H1 (cell line): ENCODE data around the gene CTNNBL1. TPM values are rescaled to one million over a fixed set of nuclear protein-coding genes. Genes with fewer than 3 reads are reported as not detected.

Experiments used
- CTCF ChIA-PET: fragments of 300-600 bp; sonication (Branson Sonifier 250); formaldehyde crosslinking; loops from one replicate; lab custom pipeline; 2021; ENCODE audit not compliant: partially characterized antibody; lab: Charles Lee
- POLR2A ChIA-PET: fragments of 300-600 bp; sonication (Branson Sonifier 250); formaldehyde crosslinking; loops from one replicate; lab custom pipeline; 2021; ENCODE audit warnings: inconsistent platforms; ENCODE audit not compliant: partially characterized antibody; lab: Charles Lee
- DNase-seq, 2 experiments: peaks; one replicate each; pipeline versions ENCODE4 v3.0.0 to v3.0.0-alpha.2; 2010 to 2022; ENCODE audit warnings: low spot score in 2 of 2, low read depth in 1 of 2, mixed read lengths in 1 of 2
- FAIRE-seq: peaks from 2 replicates; lab custom pipeline; 2011; peaks lifted over from hg19 to GRCh38; lab: Jason Lieb, UNC
- H2AFZ ChIP-seq: 2 replicates; pipeline ENCODE4 v1.8.1; 2012; ENCODE audit warnings: low read length, inconsistent platforms
- H2AK5ac ChIP-seq: 2 replicates; pipeline ENCODE4 v1.6.1; 2013; ENCODE audit warnings: low read depth, low read length
- H2BK120ac ChIP-seq: replicated peaks from 2 replicates; pipeline ENCODE3; 2013; ENCODE audit warnings: low read depth, low read length, inconsistent platforms
- H2BK12ac ChIP-seq: 2 replicates; pipeline ENCODE4 v1.6.1; 2013; ENCODE audit warnings: low read depth, low read length
- H2BK15ac ChIP-seq: 2 replicates; pipeline ENCODE4 v1.6.1; 2013; ENCODE audit warnings: low read length
- H2BK20ac ChIP-seq: 2 replicates; pipeline ENCODE4 v1.6.1; 2013; ENCODE audit warnings: low read length
- H2BK5ac ChIP-seq: 2 replicates; pipeline ENCODE4 v1.6.1; 2013; ENCODE audit warnings: low read depth, low read length
- H3K14ac ChIP-seq: 2 replicates; pipeline ENCODE4 v1.6.1; 2013; ENCODE audit warnings: inconsistent platforms; ENCODE audit not compliant: insufficient read length
- H3K18ac ChIP-seq: 2 replicates; pipeline ENCODE4 v1.6.1; 2013; ENCODE audit warnings: low read length; ENCODE audit errors: extremely low read depth
- H3K23ac ChIP-seq: 2 replicates; pipeline ENCODE4 v1.6.1; 2013; ENCODE audit warnings: inconsistent platforms; ENCODE audit not compliant: insufficient read length
- H3K23me2 ChIP-seq: 2 replicates; pipeline ENCODE4 v1.6.1; 2013; ENCODE audit warnings: low read depth, low read length
- H3K27ac ChIP-seq: 2 replicates; pipeline ENCODE4 v1.6.1; 2011; ENCODE audit warnings: low read depth, low read length, inconsistent platforms
- H3K27me3 ChIP-seq, 4 experiments: replicated peaks in 1 of 4; 1 replicate in 1 of 4; 2 replicates in 3 of 4; pipeline versions ENCODE4 v1.6.1 to v1.8.1; 2011 to 2013; ENCODE audit warnings: low read length in 3 of 4, mild to moderate bottlenecking in 3 of 4, inconsistent platforms in 2 of 4, mixed read lengths in 2 of 4, moderate library complexity in 1 of 4; ENCODE audit not compliant: control insufficient read depth in 3 of 4, insufficient read depth in 3 of 4; ENCODE audit errors: extremely low read depth in 1 of 4
- H3K36me3 ChIP-seq, 4 experiments: 2 replicates each; pipeline versions ENCODE4 v1.6.1 to v1.8.1; 2011 to 2013; ENCODE audit warnings: mild to moderate bottlenecking in 4 of 4, low read length in 3 of 4, moderate library complexity in 2 of 4, control low read depth in 1 of 4, inconsistent platforms in 1 of 4; ENCODE audit not compliant: insufficient read depth in 4 of 4, control insufficient read depth in 2 of 4
- H3K4ac ChIP-seq: replicated peaks from 2 replicates; pipeline ENCODE3; 2013; ENCODE audit warnings: low read length, low read depth, mixed read lengths, inconsistent platforms; ENCODE audit not compliant: insufficient read length
- H3K4me1 ChIP-seq, 4 experiments: replicated peaks in 1 of 4; 1 replicate in 1 of 4; 2 replicates in 3 of 4; pipeline versions ENCODE4 v1.6.1 to v1.8.1; 2011 to 2013; ENCODE audit warnings: low read length in 3 of 4, inconsistent platforms in 2 of 4, mixed read lengths in 1 of 4; ENCODE audit not compliant: insufficient read depth in 4 of 4, control insufficient read depth in 3 of 4
- H3K4me2 ChIP-seq, 2 experiments: 2 replicates each; pipeline versions ENCODE4 v1.6.1 to v1.8.1; 2011 to 2013; ENCODE audit warnings: low read depth in 2 of 2, low read length in 2 of 2, control low read depth in 1 of 2, inconsistent platforms in 1 of 2, mild to moderate bottlenecking in 1 of 2; ENCODE audit not compliant: insufficient read depth in 1 of 2
- H3K4me3 ChIP-seq, 4 experiments: fragments of 200-600, 300-600 bp in 1 of 4; sonication (generic), shearing (Covaris generic), sonication (Bioruptor Twin) in 1 of 4; 2 replicates each; pipeline versions ENCODE4 v1.5.1 to v1.8.1; 2011 to 2016; ENCODE audit warnings: low read length in 4 of 4, low read depth in 3 of 4, control low read depth in 2 of 4, inconsistent platforms in 2 of 4, mild to moderate bottlenecking in 2 of 4, mixed read lengths in 1 of 4, moderate library complexity in 1 of 4; ENCODE audit not compliant: insufficient read depth in 2 of 4; ENCODE audit errors: extremely low read depth in 1 of 4
- H3K56ac ChIP-seq: replicated peaks from 2 replicates; pipeline ENCODE3; 2013; ENCODE audit warnings: low read depth, mild to moderate bottlenecking, mixed read lengths, low read length, inconsistent platforms; ENCODE audit not compliant: insufficient read length
- H3K79me1 ChIP-seq: 2 replicates; pipeline ENCODE4 v1.6.1; 2013; ENCODE audit warnings: low read depth, low read length, control low read depth
- H3K79me2 ChIP-seq, 2 experiments: 2 replicates each; pipeline versions ENCODE4 v1.6.1 to v1.8.1; 2012 to 2013; ENCODE audit warnings: low read length in 2 of 2, mild to moderate bottlenecking in 2 of 2, inconsistent platforms in 1 of 2; ENCODE audit not compliant: insufficient read depth in 2 of 2, control insufficient read depth in 1 of 2
- H3K9ac ChIP-seq, 4 experiments: replicated peaks in 1 of 4; 1 replicate in 1 of 4; 2 replicates in 3 of 4; pipeline versions ENCODE4 v1.6.1 to v1.8.1; 2011 to 2013; ENCODE audit warnings: low read depth in 3 of 4, low read length in 3 of 4, control low read depth in 2 of 4, mild to moderate bottlenecking in 2 of 4, moderate library complexity in 2 of 4, inconsistent platforms in 1 of 4; ENCODE audit errors: extremely low read depth in 1 of 4
- H3K9me3 ChIP-seq, 2 experiments: 2 replicates each; pipeline versions ENCODE4 v1.6.1 to v1.8.1; 2012 to 2013; ENCODE audit warnings: mild to moderate bottlenecking in 2 of 2, moderate library complexity in 2 of 2, control low read depth in 1 of 2, inconsistent platforms in 1 of 2, low read depth in 1 of 2, low read length in 1 of 2, mixed read lengths in 1 of 2; ENCODE audit not compliant: insufficient read depth in 2 of 2
- H4K20me1 ChIP-seq, 2 experiments: replicated peaks in 1 of 2; 2 replicates each; pipeline versions ENCODE3 to v1.8.1; 2011 to 2013; ENCODE audit warnings: inconsistent platforms in 2 of 2, low read length in 2 of 2, mild to moderate bottlenecking in 1 of 2; ENCODE audit not compliant: insufficient read depth in 2 of 2, control insufficient read depth in 1 of 2
- H4K5ac ChIP-seq: 2 replicates; pipeline ENCODE4 v1.6.1; 2013; ENCODE audit warnings: low read length, low read depth, mixed read lengths, inconsistent platforms; ENCODE audit not compliant: insufficient read length
- H4K8ac ChIP-seq: 2 replicates; pipeline ENCODE4 v1.8.0; 2013; ENCODE audit warnings: mild to moderate bottlenecking, moderate library complexity, low read length, inconsistent platforms; ENCODE audit not compliant: insufficient read depth; ENCODE audit errors: extremely low read depth
- H4K91ac ChIP-seq: replicated peaks from 2 replicates; pipeline ENCODE3; 2013; ENCODE audit warnings: low read length, mixed read lengths, inconsistent platforms; ENCODE audit not compliant: insufficient read length
- E2F6 ChIP-seq: IDR thresholded peaks from 2 replicates; pipeline ENCODE4 v1.6.1; 2012; ENCODE audit warnings: inconsistent platforms
- KDM1A ChIP-seq: fragments of 200-600, 300-600 bp; sonication (generic); IDR thresholded peaks from 2 replicates; pipeline ENCODE4 v1.7.1; 2016; ENCODE audit warnings: mild to moderate bottlenecking, low read length, borderline replicate concordance
- NANOG ChIP-seq: IDR thresholded peaks from 2 replicates; pipeline ENCODE4 v1.6.1; 2011; ENCODE audit warnings: low read length, low read depth, mild to moderate bottlenecking, inconsistent platforms; ENCODE audit not compliant: insufficient read depth, poor library complexity, severe bottlenecking
- SP1 ChIP-seq: IDR thresholded peaks from 2 replicates; pipeline ENCODE4 v1.6.1; 2011; ENCODE audit warnings: low read depth, low read length
- SP4 ChIP-seq: IDR thresholded peaks from 2 replicates; pipeline ENCODE4 v1.6.1; 2012; ENCODE audit warnings: low read length, inconsistent platforms
- WGBS, 2 experiments: shearing (Covaris generic) in 1 of 2; methylation state at CpG; one replicate each; pipeline versions ENCODE4 v1.1.6 to v1.1.7; 2013 to 2015; ENCODE audit warnings: low lambda C conversion rate in 2 of 2, mixed read lengths in 2 of 2, inconsistent platforms in 1 of 2, low coverage in 1 of 2, missing lambda C conversion rate in 1 of 2; ENCODE audit not compliant: insufficient replicate concordance in 2 of 2, insufficient coverage in 1 of 2, insufficient read length in 1 of 2; ENCODE audit errors: extremely low coverage in 1 of 2, missing lambda C conversion rate in 1 of 2; 5-methylcytosine and 5-hydroxymethylcytosine counted together
- polyA plus RNA-seq, 7 experiments: library from polyadenylated mRNA; depleted of rRNA in 3 of 7; stranded (reverse) in 5 of 7; unstranded in 2 of 7; fragments of >200 nt in 5 of 7; fragments of 200-250 nt in 2 of 7; gene quantifications; 1 replicate in 5 of 7; 2 replicates in 1 of 7; 4 replicates in 1 of 7; pipeline versions ENCODE4 v1.2.1 to v1.2.3, GENCODE V29; 2011 to 2013; ENCODE audit warnings: missing spikeins in 2 of 7, mixed read lengths in 2 of 7
- total RNA-seq: library from RNA; stranded (reverse); fragmentation: NEBNext Ultra II Directional; extraction: Animal tissue kit (Norgen Biotek cat#: 25700); gene quantifications from 2 replicates; pipeline ENCODE4 v1.2.1, GENCODE V29; 2021

Gene CTNNBL1
- total and polyA plus RNA-seq, 2 of the 8 experiments (the other 6 are each of a cell fraction or from before 2014, with no cell fraction given), result 19.6 to 81.6 TPM

- no peak overlapping the region for H3K4ac ChIP-seq
- H2AFZ ChIP-seq, result no peak overlapping the region
- H2BK120ac ChIP-seq, result no peak overlapping the region
- no peak overlapping the region for H2BK5ac ChIP-seq
- H3K79me2 ChIP-seq, result no peaks in the 10 kb centered on the region
- H4K91ac ChIP-seq, result no peak overlapping the region
- CTCF ChIA-PET, result no interaction called here
- no peak overlapping the region for H2AK5ac ChIP-seq
- no peak overlapping the region for H3K18ac ChIP-seq
- peak; percentile 19 for FAIRE-seq
- H3K79me1 ChIP-seq, result no peaks in the 10 kb centered on the region
- no peaks in the 10 kb centered on the region for H3K9me3 ChIP-seq
- POLR2A ChIA-PET, result no interaction called here
- no peak overlapping the region; the same call in 1 of the 2 replicates for H2BK12ac ChIP-seq
- H4K8ac ChIP-seq, result no peak overlapping the region
- H3K36me3 ChIP-seq, result no peaks in the 10 kb centered on the region
- peaks cover 0 to 1% (median 0%) of the 10 kb centered on the region in 4 experiments; a peak in 2 of 7 replicates for H3K27me3 ChIP-seq
- no peak overlapping the region for H3K56ac ChIP-seq
- H3K4me1 ChIP-seq, result peaks cover 1 to 7% (median 5%) of the 10 kb centered on the region in 4 experiments; a peak in 3 of 7 replicates
- no peak overlapping the region for H2BK20ac ChIP-seq
- no peak overlapping the region for H3K14ac ChIP-seq
- 25% methylated on average over 2 of the region's 2 CpGs; no CpG with 5 or more reads in 1 of the 2 experiments for WGBS, 2 experiments
- no peaks in the 10 kb centered on the region; the same call in 1 of the 2 replicates for H3K23me2 ChIP-seq
- H3K9ac ChIP-seq, result no peak overlapping the region
- no peak overlapping the region for H2BK15ac ChIP-seq
- no peak overlapping the region for H3K23ac ChIP-seq
- DNase-seq, result peak in 1 of 2 experiments; percentile 31
- no peak overlapping the region for H3K4me3 ChIP-seq
- H3K4me2 ChIP-seq, result peak overlapping the region; percentile 1 to 38; a peak in 3 of 4 replicates
- H4K20me1 ChIP-seq, result peaks cover 0 to 2% of the 10 kb centered on the region in 2 experiments
- no peak overlapping the region for H4K5ac ChIP-seq
- no peak overlapping the region for H3K27ac ChIP-seq
- TF ChIP-seq NANOG (peak; percentile 35), E2F6 (no peak), KDM1A (0 out of 2 replicates have a peak, but pooled peaks have one; percentile 10), SP1 (peak; percentile 61), SP4 (no peak)
Observed at GRCh38 chr20:37816003-37816402, 122.2 kb downstream of the CTNNBL1 start.
